ENCODE data around the gene TBC1D22A.

DNA sequence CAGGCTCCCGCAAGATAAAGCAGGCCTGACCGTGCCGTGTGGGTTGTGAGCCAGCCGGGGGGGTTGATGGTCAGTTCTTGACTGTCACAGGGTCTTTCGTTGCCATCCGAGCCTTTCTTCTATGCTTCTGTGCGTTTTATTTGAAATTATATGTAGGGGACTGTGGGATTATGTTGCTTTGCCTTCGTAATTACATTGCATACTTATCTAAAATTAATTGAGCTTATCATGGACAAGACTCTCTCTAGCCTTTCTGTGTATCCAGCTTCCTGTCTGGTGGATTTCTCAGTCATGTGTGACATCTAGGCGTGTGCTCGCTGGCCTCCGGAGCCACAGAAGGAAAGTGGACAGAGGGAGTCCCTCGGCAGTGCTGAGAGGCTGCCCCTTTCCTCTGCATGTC lies 93.2 kb downstream of the TBC1D22A start:
- TF ChIP-seq, protein P1, sequence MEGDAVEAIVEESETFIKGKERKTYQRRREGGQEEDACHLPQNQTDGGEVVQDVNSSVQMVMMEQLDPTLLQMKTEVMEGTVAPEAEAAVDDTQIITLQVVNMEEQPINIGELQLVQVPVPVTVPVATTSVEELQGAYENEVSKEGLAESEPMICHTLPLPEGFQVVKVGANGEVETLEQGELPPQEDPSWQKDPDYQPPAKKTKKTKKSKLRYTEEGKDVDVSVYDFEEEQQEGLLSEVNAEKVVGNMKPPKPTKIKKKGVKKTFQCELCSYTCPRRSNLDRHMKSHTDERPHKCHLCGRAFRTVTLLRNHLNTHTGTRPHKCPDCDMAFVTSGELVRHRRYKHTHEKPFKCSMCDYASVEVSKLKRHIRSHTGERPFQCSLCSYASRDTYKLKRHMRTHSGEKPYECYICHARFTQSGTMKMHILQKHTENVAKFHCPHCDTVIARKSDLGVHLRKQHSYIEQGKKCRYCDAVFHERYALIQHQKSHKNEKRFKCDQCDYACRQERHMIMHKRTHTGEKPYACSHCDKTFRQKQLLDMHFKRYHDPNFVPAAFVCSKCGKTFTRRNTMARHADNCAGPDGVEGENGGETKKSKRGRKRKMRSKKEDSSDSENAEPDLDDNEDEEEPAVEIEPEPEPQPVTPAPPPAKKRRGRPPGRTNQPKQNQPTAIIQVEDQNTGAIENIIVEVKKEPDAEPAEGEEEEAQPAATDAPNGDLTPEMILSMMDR (IDR thresholded peaks at IDR 0.05; ENCODE audit: low read depth, low read length): no peak
- no peak for TF ChIP-seq EZH2phosphoT487 (IDR thresholded peaks at IDR 0.05; ENCODE audit: low read depth)

Measured in OCI-LY3 (cell line).